LHCN-M2 (cell line): ENCODE measurements around the gene ANP32A. TPM values are rescaled to one million over a fixed set of nuclear protein-coding genes. Genes with fewer than 3 reads are reported as not detected.
A peak's percentile ranks its signal among the peaks of the same experiment; 100 is the strongest.

Experiments
- DNase-seq: peaks from one replicate; pipeline ENCODE4 v3.0.0-alpha.2; 2012; ENCODE audit warnings: low read depth
- total RNA-seq: library from RNA; depleted of rRNA; stranded (reverse); fragments of >200 nt; gene quantifications from 2 replicates; pipeline ENCODE4 v1.2.3, GENCODE V29; 2014

ANP32A gene
- total RNA-seq, 1 experiment from 2014 or later, result 86.2 TPM

DNA sequence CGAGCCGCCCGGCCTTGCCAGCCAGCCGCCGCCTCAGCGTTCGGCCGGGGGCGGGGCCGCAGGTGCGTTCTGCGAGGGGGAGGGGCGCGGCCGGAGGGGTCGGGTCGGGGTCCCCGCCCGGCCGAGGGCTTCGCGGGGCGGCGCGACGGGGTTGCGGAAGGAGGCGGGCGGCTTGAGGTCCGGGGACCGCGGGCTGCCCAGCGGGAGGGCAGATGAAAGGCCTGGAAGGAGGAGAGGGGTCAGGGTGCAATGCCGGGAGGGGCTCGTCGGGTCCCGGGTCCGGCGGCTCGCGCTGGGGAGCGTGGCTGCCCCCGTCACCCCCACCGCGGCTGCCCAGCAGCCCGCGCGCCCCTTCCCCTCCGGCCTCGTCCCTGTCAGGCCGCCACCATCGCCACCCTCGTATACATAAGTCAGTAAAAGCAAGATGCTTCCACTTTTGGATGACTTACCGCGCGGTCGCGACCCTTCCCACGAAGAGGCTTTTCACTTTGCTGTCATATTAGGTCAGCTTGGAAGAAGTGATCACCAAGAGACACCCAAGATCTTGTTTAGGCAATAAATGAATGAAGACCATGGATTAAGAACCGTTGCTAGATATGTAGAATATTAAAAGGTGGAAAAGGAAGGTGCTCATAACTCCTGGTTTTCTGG, 620 bp upstream of the ANP32A start:
- DNase-seq, result no peak

DNA sequence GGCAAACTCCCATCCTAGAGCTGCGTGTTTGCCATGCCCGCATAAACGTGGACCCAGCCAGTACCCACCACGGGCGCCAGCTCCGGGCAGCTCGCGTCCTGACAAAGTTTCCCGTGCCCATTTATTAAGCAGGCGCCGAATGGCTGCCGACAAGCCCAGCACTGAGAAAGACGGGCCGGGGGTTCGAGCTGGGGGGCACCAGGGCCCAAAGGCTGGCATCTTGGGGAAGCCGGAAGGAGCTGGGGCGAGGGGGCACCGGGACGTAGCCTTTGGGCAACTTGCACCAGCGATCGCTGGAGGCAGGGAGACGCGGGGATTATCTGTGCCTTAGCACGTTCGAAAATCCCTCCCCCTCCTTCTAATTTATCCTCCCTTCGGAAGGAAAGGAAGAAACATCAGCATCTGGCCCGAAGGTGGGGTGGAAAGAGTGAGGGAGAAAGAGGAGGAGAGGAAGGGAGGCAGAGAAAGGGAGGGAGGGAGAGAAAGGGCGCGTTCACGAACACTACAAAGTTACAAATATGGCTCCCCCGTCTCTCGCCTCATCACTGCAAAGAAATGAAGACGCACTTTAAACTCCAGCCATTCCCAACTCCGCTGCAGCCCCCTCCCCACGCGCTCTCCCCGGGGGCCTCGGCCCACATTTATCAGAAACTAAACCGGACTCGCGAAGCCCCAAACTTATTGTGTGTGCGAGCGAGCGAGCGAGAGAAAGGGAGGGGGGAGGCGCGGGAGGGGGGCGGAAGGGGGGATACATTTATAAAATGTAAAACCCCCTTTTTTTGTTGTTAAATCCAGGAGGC, 1.0 kb downstream of the ANP32A start:
- DNase-seq, result peak; percentile 73

DNA sequence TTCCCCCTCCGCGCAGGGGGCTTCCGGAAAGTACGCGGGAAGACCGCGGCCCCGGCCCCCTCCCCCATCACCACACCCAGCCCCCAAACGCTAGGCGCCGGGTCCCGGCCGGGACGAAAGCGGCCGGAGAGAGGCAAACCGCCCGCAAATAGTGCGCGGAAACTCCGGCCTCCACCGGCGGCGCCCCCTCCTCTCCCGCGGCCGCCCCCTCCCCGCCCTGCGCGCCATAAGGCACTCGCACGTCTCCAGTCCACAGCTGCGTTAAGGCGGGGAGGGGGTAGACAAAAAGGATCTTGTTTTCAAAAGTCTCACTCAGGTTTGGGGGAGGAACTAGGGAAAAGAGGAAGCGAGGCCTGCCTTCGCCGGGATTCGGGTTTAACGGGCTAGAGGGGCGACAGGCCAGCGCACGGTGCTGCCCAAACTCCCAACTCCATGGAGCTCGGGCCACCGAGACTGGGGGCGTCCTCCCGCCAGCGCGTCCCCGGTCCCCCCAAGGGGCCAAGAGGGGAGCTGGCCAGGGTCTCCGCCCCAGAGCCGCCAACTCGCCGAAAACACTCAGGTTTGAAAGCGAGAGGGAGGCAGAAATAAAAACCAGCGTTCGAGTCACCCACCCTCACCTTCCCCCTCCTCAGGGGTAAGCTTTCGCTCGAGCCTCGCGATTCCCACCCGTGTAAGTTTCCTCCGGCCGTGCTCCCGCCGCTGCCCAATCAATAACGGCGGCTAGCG, 1.8 kb downstream of the ANP32A start:
- peak; percentile 51 for DNase-seq

DNA sequence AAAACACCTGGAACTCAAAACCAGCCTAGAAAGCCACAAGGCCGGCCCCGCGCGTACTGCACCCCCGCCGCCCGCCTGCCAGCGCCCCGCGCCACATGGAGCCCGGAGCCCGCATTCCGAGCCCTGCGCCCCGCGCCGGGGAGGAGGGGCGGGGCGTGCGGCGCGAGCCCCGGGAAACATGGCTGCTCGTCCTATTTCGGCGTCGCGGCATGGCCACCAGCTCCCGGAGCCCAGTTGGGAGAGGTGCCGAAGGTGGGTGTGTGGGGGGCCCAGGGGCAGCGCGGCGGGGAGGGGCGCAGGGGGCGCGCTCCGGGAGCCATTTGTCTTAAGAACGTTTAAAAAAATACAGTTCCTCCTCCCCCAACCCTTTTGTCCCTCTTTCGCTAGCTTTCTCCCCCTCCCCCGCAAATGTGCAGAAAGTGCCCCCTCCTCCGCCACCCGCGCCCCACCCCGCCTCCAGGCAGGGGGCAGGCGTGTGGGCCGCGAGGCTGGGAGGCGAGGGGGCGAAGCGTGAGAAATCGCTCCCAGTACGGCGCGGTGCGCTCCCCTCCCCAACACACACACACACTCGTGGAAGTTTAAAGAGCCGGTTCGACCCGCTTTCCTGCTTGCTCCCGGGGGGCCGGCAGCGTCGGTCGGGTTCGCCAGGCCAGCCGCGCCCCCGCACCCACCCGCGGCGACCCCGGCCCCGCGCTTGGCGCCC, 2.5 kb downstream of the ANP32A start:
- DNase-seq, result peak; percentile 68

DNA sequence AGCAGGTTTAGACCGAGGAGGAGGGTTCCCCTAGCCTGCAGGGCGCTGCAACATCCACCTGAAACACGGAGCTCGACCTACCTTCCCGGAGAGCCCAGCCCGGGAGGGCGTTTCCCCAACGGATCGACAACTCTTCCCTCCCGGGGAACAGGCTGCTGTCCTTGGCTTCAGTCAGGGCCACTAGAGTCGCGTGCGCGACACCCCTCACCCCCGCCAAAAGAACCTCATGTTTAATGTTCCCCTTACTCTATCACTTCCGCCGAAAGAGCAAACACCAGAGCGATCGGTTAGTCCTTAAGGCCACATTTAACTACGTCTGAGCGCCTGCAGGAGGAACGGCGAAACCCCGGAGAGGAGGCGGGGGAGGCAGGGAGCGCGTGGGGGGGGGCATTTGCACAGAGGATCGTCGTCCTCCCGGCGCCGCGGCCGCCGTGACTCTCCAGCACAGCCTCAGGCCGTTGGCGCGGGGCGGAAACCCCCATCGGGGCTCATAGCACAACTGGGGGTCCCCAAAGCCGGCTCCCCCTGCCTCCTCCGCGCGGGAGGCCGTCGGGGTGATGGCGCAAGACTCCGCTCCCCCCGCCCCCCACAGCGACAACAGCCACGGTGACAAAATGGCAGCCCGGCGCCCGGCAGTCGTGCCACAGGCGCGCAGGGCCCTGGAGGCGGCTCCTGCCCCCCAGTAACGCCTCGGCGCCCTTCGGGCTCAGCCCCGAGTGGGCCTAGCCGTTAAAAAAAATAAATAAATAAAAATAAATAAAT, 3.2 kb downstream of the ANP32A start:
- DNase-seq, result peak; percentile 48

DNA sequence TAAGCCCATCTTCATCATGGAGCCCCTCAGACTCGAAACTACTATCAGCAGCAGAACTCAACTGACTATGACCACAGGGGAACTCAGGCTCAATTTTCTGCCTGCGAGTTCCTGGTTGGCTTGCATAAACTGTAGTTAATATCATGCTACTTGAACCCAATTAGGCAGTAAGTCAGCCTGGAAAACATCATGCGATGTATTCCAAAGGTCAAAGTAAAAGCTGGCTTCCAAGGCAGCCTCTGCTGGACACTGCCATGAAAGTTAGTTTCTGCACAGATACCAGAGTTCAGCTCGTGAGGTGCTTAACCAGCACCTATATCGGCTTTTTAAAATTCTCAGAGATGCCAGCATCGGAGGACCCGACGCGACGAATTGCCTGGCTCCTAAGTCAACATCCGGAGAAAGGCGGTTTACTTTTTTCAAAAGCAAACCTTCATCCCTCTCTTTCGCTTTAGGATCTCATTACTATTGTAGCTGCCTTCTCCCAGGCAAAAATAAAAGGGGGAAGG, 3.8 kb downstream of the ANP32A start:
- no peak for DNase-seq

DNA sequence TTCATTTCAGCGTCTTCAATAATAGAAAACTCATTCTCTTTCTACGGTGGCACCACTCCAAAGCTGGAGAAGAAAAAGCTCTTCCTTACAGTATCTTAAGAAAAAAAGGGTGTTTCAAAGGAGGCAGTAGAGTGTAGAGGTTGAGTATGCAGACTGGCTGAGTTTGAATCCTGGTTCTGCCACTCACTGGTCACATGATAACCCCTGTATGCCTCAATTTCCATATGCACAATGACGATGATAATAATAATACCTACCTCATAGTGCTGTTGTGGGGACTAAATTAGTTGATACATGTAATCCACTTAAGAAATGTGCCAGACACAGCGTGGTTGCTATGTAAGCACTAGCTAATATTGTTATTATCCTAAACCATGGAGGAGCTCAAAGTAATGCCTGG, 4.5 kb downstream of the ANP32A start:
- no peak for DNase-seq

DNA sequence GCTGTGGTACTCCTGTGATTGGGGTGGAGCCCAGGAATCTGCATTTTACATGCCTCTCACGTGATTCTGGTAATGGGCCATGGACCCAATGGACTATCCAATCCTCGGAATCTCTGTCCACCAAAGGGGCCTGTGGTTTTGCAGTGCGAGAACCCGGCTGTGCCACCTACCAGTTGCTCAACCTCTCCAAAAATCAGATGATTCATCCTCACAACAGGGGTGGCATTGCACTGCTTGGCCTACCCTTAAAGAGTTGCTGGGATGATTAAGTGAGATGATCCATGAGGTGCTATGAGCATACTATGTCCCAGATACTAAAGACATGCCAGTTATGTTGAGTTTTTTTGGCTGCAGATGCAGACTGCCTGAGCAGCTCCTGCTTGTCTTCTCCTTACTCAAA, 5.1 kb downstream of the ANP32A start:
- DNase-seq, result peak; percentile 61

DNA sequence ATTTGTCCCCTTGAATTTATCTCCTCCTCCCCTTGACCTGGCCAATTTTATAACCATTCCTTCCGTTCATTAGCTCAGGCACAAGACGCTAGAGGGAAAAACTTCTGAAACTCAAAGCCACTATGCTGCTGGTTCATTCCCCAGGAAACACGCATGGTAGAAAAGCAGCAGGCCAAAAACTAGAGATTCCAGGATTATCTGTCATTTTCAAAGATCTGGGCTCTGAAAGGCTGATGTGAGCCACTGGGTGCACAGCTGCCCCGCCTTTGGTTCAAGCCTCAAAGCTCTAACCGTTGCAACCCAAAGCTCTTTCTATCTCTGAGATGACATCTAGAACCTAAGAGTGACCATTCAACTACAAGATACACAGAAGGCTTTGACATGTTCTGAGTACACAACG, 6.1 kb downstream of the ANP32A start:
- no peak for DNase-seq

DNA sequence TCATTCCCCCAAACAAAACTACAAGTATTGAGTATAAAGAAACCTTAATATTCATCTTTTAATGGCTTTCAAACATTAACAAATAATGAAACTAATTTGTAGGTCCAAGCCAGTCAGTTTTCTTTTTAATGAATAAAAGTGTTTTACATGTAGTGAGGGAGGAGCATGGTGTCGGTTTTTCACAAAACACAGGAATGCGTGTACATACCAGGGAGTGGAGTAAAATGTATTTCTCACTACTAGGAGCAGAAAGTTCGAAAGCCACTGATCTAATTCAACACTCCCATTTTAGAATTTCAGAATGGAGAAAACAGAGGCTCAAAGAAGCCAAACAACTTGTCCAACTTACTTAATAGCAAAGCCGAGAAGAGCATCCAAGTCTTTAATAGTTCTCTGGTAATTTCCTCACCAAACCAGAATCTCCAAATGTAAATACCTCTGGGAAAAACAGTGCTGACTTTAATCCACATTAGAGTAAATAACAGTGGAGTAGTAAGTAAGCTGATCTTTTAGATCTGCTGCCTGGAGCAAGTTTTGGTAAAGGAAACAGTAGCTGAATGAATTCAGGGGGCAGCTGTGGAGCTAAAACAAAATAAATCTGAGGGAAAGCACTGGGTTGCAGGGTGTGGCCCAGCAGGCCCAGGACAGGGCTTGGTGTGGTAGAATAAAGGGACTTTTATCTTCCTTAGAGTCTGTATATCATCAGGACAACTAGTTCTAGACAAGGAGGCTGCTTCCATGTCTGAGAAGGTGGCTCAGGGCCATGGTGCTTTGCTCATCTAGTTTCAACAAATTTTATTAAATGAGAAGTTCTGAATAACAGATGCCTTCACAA, 7.9 kb downstream of the ANP32A start:
- DNase-seq, result no peak

DNA sequence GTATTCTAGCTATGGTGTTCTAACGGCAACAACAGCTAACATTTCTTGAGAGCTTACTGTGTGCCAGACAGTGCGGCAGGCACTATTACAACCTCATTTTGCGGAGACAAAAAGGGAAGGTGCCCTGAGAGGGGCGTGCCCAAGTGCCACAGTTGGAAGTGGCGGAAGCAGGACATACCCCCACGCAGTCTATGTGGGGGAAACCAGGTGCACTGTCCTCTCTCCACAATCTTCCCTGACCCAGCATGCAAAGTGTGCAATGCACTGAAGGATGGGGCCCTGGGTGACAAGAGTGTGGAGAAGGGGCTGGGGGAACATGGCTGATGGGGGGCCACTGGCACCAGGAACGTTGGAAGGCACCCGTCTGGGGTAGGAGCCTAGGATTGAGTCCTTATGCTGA, 8.6 kb downstream of the ANP32A start:
- no peak for DNase-seq

DNA sequence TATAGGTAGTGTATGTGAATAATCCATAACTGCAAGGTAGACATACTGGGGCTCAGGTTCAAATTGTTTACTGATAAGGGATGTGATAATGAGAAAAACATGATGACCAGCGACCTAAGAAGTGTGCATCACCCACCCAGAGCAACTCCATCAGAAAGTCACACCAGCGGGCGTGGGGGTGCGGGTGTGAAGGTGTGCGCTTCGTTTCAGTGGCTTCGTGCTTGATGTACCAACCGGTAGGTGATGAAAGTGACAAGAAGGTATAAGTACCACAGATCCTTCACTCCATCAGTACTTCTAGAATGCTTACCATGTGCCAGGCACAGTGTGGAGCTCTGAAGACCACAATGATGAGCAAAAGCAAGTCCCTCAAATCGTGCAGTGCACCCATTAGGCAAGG, 11.2 kb downstream of the ANP32A start:
- no peak for DNase-seq

DNA sequence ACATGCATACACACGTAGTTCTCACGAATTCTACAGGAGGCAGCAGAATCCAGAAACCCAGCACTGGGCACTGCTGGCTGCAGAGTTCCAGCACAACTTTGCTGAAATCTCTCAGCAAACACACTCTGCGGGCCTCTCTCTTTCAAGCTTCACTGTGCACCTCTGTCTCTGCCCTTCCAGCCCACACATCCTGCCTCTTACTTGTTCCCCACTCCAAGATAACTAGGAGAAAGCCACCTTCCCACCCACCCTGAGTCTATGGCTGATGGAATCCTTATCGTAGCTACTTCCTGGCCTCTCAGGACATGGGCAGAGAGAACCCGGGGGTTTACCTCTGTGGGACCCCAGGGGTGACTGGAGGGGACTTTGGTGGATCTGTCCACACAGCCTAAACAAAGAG, 11.9 kb downstream of the ANP32A start:
- DNase-seq, result no peak

DNA sequence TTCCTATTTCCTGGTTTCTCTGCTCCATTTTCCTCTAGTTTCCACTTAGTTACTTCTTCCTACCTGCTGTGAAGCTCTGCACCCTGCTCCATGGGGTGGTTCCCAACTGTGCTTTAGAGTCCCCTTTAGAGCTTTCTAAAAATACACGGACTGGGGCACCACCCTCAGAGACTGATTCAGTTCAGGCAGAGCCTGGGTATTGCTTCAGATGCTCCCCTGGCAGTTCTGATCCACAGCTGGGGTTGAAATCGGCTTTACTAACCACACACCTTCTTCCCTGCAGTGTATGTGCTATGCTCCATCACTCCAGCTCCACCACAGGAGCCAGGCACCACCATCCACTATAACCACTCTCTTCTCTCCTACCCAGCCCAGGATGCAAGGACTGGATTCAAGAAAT, 12.6 kb downstream of the ANP32A start:
- no peak for DNase-seq

DNA sequence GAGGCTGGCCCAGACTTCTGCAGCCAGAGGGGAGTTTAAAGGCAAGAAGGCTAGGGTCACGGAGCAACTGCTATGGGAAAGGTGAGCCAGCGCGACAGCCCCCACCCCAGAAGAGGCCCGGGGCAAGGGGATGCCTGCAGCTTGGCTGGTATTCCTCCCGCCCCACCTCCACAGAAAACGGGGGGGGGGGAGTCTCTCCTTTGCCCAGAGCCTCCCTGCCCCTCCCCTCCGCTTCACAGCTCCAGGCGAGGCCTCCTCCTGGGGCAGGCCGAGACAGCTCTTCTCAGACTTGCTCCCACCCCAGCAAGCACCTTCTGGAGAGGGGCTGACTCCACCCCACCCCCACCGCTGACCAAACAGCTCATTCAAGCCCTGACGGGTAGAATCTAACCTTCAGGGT, 13.4 kb downstream of the ANP32A start:
- no peak for DNase-seq

DNA sequence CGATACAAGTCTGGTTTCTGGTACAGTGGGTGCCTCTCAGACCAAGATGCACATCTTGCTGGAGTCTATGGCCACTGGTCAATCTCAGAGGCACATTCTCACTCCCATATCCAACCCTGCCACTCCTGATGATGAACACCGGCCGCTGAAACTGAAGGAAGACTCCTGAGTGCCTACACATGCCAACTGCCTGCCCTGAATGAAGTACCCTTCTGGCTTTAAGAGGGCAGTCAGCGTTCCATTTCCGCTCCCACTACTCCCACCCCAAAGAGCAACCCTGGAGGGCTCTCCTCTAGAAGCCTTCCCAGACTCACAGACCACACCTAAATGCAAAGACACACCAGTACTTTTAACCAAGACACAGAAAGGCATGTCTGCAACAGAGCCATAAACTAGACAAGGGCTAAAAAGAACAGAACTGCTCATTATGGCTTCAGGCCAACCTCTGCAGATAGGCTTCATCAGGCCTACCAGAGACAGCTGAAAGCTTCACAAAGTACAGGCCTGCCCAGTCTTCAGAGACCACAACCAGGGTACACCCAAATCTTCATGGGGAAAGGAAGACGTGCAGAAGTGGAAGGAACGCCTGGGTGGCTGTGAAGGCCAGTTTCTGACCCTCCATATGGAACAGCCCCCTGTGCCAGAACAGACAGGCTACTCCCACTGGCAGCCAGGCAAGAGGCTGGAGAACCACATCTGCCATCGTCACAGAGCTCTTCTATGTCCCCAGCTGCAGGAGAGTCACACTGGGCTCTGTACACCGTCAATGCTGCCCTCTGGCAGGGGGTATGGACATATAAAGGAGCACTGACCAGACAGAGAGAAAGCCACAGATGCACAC, 14.3 kb downstream of the ANP32A start:
- DNase-seq, result no peak

DNA sequence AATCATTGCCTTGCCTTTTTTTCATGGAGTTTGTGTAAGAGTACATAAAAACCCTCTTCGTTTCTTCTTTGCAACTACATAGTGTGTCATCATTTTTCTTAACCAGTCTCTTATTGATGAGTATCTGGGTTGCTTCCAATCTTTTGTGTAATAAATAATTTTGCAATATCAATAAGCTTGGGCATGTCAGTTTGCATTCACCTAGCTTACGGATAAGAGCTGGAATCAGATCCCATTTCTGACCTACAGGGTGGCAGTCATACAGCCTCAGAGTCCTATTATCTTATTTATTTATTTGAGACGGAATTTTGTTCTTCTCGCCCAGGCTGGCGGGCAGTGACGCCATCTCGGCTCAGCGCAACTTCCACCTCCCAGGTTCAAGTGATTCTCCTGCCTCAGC, 18.3 kb downstream of the ANP32A start:
- no peak for DNase-seq

DNA sequence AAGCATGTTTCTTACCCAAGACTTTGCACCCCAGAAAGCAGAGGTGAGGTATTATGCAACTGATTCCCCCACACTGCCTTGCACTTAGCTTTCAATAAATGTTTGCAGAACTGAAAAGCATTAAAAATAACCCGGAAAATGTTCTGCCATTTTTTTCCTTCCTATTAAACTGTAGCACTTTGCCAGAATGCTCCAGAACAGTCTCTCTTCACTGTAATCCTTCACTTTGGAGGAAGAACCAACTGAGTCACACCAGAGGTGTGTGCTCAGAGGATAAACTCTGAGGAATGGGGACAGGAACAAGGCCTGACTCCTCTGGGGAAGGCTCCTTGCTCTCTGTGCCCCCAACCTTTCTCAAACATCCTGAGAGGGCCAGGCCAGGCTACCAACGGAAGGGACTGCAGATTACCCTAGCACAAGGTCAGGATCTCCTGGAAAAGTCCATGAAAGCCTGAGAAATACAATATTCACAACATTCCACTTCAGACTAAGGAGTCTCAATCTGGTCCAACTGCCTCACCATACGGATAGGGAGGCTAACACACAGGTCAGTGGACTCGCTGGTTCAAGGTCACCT, 19.0 kb downstream of the ANP32A start:
- no peak for DNase-seq

DNA sequence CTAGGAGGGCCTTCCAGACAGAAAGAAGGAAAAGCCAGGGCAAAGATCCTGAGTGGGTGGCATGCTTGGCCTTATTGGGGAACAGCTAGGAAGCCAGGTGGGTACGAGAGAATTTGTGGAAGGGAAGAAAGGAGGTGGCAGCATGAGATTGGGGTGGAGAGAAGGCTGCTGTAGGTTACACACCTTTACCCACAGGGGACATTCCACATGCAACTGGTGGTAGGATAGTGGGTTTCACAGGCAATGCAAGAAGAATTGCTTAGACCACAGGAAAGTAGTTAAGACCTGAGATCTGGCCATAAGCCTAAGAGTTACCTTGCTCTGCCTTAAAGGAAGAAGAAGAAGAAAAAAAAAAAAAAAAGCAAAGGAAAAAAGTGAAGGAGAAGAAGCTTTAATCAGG, 19.8 kb downstream of the ANP32A start:
- DNase-seq, result no peak
